ENCODE measurements around the gene SMIM30. TPM values are rescaled to one million over a fixed set of nuclear protein-coding genes. Genes with fewer than 3 reads are reported as not detected.
"Not testable (repeated sequence)": the region's sequence is repeated elsewhere in the genome, so short reads cannot be mapped to it uniquely, and the experiment has no call there.

The SMIM30 gene, protein sequence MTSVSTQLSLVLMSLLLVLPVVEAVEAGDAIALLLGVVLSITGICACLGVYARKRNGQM
- polyA plus RNA-seq (2013, experiment 1 of 2): 85.0 TPM
- 87.6 TPM for polyA plus RNA-seq (2013, experiment 2 of 2)

DNA sequence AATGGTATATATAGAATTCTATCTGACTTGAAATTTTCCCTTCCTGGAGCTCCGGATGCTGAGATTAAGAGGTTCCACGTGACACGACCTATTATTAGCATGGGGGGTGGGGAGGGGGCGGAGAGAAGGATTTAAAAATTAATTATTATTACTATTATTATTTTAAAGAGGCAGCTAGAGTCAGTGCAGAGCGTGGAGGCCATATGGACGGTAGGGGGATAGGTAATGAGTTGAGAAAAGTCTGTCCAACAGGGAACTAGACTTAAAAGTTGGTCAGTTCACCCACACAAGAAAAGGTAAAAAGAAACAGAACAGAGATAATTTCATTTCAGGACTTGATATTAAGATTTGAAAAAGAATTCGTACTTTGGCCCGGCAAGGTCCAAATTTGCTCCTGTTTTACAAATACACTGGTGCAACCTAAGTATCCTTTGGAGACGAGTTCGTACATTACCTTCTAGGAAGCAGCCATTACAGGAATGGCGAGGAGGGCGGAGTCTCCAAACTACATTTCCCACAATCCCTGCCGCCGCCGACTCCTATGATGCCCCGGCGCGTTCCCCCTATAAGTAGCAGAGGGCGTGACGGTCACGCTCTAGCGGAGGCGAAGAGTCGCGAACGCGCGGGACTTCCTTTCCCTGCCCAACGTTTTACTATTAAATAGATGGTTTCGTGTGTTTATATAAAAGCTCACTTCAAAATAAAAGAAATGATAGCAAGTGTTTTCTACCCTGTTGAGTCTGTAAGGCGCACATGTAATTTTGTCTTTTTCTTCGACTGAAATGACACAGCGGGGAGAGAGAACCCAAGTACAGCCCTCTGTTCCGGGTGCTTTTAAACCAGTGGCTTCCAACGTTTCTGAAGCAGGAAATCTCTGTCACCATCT is at the start of gene SMIM30:
SMIM30 (minus strand) TSS at position 481 of the 886 bp plus-strand sequence. CDS start 976 bp downstream, outside the sequence.
- no peaks in the 10 kb centered on the region for H3K9me3 ChIP-seq (replicated peaks in 1 of 2; ENCODE audit: control insufficient read depth in 2 of 2, insufficient read depth in 1 of 2, low read depth in 1 of 2, low read length in 2 of 2)
- peaks cover 5 to 30% of the 10 kb centered on the region in 2 donors for H3K36me3 ChIP-seq (replicated peaks in 1 of 2; ENCODE audit: control insufficient read depth in 2 of 2, insufficient read depth in 2 of 2, low read length in 2 of 2)
- no peak within 1 kb of the TSS for H3K23ac ChIP-seq (ENCODE audit: low read depth, low read length, poor library complexity)
- H3K4ac ChIP-seq (ENCODE audit: low read length): no peak within 1 kb of the TSS
- no peak within 1 kb of the TSS for H2BK120ac ChIP-seq (ENCODE audit: low read depth, low read length)
- H3K9ac ChIP-seq (ENCODE audit: low read depth, low read length, poor library complexity): no peak within 1 kb of the TSS
- H2AK5ac ChIP-seq (ENCODE audit: low read depth, low read length): no peak within 1 kb of the TSS
- no peak within 1 kb of the TSS for H2BK5ac ChIP-seq (ENCODE audit: low read length)
- H3K14ac ChIP-seq (ENCODE audit: low read length): no peak within 1 kb of the TSS
- H3K4me1 ChIP-seq (ENCODE audit: control insufficient read depth in 2 of 2, insufficient read depth in 1 of 2, low read depth in 1 of 2, low read length in 2 of 2): peaks cover 0 to 2% of the 10 kb centered on the region in 2 donors
- peak within 1 kb of the TSS; percentile 75 to 84 for H3K4me3 ChIP-seq (ENCODE audit: low read length in 2 of 2)
- H2BK12ac ChIP-seq (ENCODE audit: low read length): no peak within 1 kb of the TSS
- H2AFZ ChIP-seq (ENCODE audit: low read length): peak within 1 kb of the TSS; percentile 86
- H3K27me3 ChIP-seq (ENCODE audit: control insufficient read depth in 3 of 3, insufficient read depth in 3 of 3, low read depth in 1 of 3, low read length in 3 of 3): no peaks in the 10 kb centered on the region
- no peak within 1 kb of the TSS for H3K18ac ChIP-seq (ENCODE audit: low read length)
- H2BK15ac ChIP-seq (ENCODE audit: low read length): no peak within 1 kb of the TSS
- H3K4me2 ChIP-seq (ENCODE audit: insufficient read depth, low read length, poor library complexity, severe bottlenecking): peak within 1 kb of the TSS; percentile 43
- H3K79me1 ChIP-seq (ENCODE audit: low read depth, low read length): no peaks in the 10 kb centered on the region
- no peak within 1 kb of the TSS for H3K27ac ChIP-seq (replicated peaks; ENCODE audit: low read length)
- no CpG with 5 or more reads among the region's 35 CpGs for WGBS, 2 donors (ENCODE audit: extremely low coverage in 2 of 2, insufficient read length in 2 of 2, insufficient replicate concordance in 1 of 2)
- DNase-seq (ENCODE audit: low spot score): peak; percentile 76
- no peak within 1 kb of the TSS for H4K8ac ChIP-seq (ENCODE audit: low read depth, low read length)
- no peak within 1 kb of the TSS for H4K91ac ChIP-seq (ENCODE audit: low read depth, low read length, poor library complexity)

DNA sequence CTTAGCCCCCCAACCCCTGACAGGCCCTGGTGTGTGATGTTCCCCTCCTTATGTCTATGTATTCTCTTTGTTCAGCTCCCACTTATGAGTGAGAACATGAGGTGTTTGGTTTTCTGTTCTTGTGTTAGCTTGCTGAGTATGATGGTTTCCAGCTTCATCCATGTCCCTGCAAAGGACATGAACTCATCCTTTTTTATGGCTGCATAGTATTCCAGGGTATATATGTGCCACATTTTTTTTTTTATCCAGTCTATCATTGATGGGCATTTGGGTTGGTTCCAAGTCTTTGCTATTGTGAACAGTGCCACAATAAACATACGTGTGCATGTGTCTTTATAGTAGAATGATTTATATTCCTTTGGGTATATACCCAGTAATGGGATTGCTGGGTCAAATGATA is 47.8 kb upstream of the SMIM30 start:
- H3K4me3 ChIP-seq (ENCODE audit: low read length in 2 of 2); H4K91ac ChIP-seq (ENCODE audit: low read depth, low read length, poor library complexity); H3K4ac ChIP-seq (ENCODE audit: low read length); H3K36me3 ChIP-seq (replicated peaks in 1 of 2; ENCODE audit: control insufficient read depth in 2 of 2, insufficient read depth in 2 of 2, low read length in 2 of 2); H3K4me2 ChIP-seq (ENCODE audit: insufficient read depth, low read length, poor library complexity, severe bottlenecking); H3K4me1 ChIP-seq (ENCODE audit: control insufficient read depth in 2 of 2, insufficient read depth in 1 of 2, low read depth in 1 of 2, low read length in 2 of 2); H2BK15ac ChIP-seq (ENCODE audit: low read length); H3K23ac ChIP-seq (ENCODE audit: low read depth, low read length, poor library complexity); H3K18ac ChIP-seq (ENCODE audit: low read length); H2BK5ac ChIP-seq (ENCODE audit: low read length); H2BK12ac ChIP-seq (ENCODE audit: low read length); H3K27me3 ChIP-seq (ENCODE audit: control insufficient read depth in 3 of 3, insufficient read depth in 3 of 3, low read depth in 1 of 3, low read length in 3 of 3); H4K8ac ChIP-seq (ENCODE audit: low read depth, low read length); H3K27ac ChIP-seq (replicated peaks; ENCODE audit: low read length); H2BK120ac ChIP-seq (ENCODE audit: low read depth, low read length); H3K14ac ChIP-seq (ENCODE audit: low read length); H3K9ac ChIP-seq (ENCODE audit: low read depth, low read length, poor library complexity); H3K9me3 ChIP-seq (replicated peaks in 1 of 2; ENCODE audit: control insufficient read depth in 2 of 2, insufficient read depth in 1 of 2, low read depth in 1 of 2, low read length in 2 of 2); H2AFZ ChIP-seq (ENCODE audit: low read length); H3K79me1 ChIP-seq (ENCODE audit: low read depth, low read length); H2AK5ac ChIP-seq (ENCODE audit: low read depth, low read length); DNase-seq (ENCODE audit: low spot score): not testable (repeated sequence)
- no CpG with 5 or more reads among the region's 1 CpG for WGBS, 2 donors (ENCODE audit: extremely low coverage in 2 of 2, insufficient read length in 2 of 2, insufficient replicate concordance in 1 of 2)

DNA sequence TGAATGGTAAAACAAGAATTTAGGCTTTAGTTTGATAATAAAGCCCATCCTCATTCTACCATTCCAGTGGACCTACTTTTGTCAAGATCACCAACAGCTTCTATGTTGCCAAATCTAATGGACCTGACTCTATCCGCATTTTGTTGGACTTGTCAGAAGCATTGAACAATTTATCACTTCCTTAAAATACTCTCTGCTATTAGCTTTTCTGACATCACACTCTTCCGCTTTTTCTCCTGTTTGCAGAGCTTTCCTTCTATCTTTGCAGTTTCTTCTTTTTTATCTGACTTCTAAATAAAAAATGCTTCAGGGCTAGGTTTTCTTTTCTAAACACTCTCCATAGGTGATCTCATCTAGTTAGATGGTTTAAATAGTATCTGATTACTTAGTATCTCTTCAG is 42.7 kb upstream of the SMIM30 start:
- no peak overlapping the region for H3K27ac ChIP-seq (replicated peaks; ENCODE audit: low read length)
- H3K18ac ChIP-seq (ENCODE audit: low read length): no peak overlapping the region
- no CpG with 5 or more reads among the region's 2 CpGs for WGBS, 2 donors (ENCODE audit: extremely low coverage in 2 of 2, insufficient read length in 2 of 2, insufficient replicate concordance in 1 of 2)
- no peak overlapping the region for H4K8ac ChIP-seq (ENCODE audit: low read depth, low read length)
- H2BK12ac ChIP-seq (ENCODE audit: low read length): no peak overlapping the region
- no peak overlapping the region for H2AFZ ChIP-seq (ENCODE audit: low read length)
- no peak overlapping the region for H2BK5ac ChIP-seq (ENCODE audit: low read length)
- H3K27me3 ChIP-seq (ENCODE audit: control insufficient read depth in 3 of 3, insufficient read depth in 3 of 3, low read depth in 1 of 3, low read length in 3 of 3): no peaks in the 10 kb centered on the region
- H2BK120ac ChIP-seq (ENCODE audit: low read depth, low read length): no peak overlapping the region
- H3K4me1 ChIP-seq (ENCODE audit: control insufficient read depth in 2 of 2, insufficient read depth in 1 of 2, low read depth in 1 of 2, low read length in 2 of 2): no peaks in the 10 kb centered on the region
- no peak overlapping the region for H2BK15ac ChIP-seq (ENCODE audit: low read length)
- no peak overlapping the region for H3K23ac ChIP-seq (ENCODE audit: low read depth, low read length, poor library complexity)
- H4K91ac ChIP-seq (ENCODE audit: low read depth, low read length, poor library complexity): no peak overlapping the region
- H3K4me3 ChIP-seq (ENCODE audit: low read length in 2 of 2): no peak overlapping the region
- no peaks in the 10 kb centered on the region for H3K79me1 ChIP-seq (ENCODE audit: low read depth, low read length)
- DNase-seq (ENCODE audit: low spot score): no peak
- H3K4me2 ChIP-seq (ENCODE audit: insufficient read depth, low read length, poor library complexity, severe bottlenecking): no peak overlapping the region
- no peak overlapping the region for H3K14ac ChIP-seq (ENCODE audit: low read length)
- H3K36me3 ChIP-seq (replicated peaks in 1 of 2; ENCODE audit: control insufficient read depth in 2 of 2, insufficient read depth in 2 of 2, low read length in 2 of 2): no peaks in the 10 kb centered on the region
- no peak overlapping the region for H2AK5ac ChIP-seq (ENCODE audit: low read depth, low read length)
- H3K9me3 ChIP-seq (replicated peaks in 1 of 2; ENCODE audit: control insufficient read depth in 2 of 2, insufficient read depth in 1 of 2, low read depth in 1 of 2, low read length in 2 of 2): no peaks in the 10 kb centered on the region
- H3K4ac ChIP-seq (ENCODE audit: low read length): no peak overlapping the region
- H3K9ac ChIP-seq (ENCODE audit: low read depth, low read length, poor library complexity): no peak overlapping the region

DNA sequence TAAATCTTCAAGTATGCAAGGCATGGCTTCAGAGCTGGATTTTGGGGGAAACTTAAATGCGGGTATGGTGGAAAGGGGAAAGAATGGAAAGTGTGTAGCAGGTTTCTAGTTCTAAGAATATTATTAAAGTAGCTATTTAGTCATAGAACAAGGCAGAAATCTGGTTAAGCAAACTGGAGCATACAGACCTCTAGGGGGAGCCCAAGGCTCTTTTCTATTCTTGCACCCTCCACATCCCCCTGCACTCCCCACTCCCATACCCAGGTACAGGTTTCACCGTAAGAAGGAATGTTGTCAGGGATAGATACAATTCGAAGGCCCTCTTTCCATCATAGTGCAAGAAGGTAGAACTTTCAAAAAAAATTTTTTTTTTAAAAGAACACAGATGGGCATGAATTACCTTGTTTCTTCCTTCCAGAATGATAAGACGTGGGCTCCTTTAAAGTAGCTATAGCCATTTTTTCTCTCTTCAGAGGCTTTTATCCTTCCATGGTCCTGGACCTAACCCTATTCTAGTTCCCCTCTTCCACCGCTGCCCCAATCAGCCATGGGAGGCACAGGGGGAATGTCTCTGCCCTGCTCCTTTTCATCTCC is 41.5 kb upstream of the SMIM30 start:
- no peak overlapping the region for H3K9ac ChIP-seq (ENCODE audit: low read depth, low read length, poor library complexity)
- H3K4ac ChIP-seq (ENCODE audit: low read length): no peak overlapping the region
- no peak overlapping the region for H3K23ac ChIP-seq (ENCODE audit: low read depth, low read length, poor library complexity)
- H2AFZ ChIP-seq (ENCODE audit: low read length): no peak overlapping the region
- H3K36me3 ChIP-seq (replicated peaks in 1 of 2; ENCODE audit: control insufficient read depth in 2 of 2, insufficient read depth in 2 of 2, low read length in 2 of 2): no peaks in the 10 kb centered on the region
- no peaks in the 10 kb centered on the region for H3K79me1 ChIP-seq (ENCODE audit: low read depth, low read length)
- H3K27me3 ChIP-seq (ENCODE audit: control insufficient read depth in 3 of 3, insufficient read depth in 3 of 3, low read depth in 1 of 3, low read length in 3 of 3): no peaks in the 10 kb centered on the region
- H2AK5ac ChIP-seq (ENCODE audit: low read depth, low read length): no peak overlapping the region
- H2BK5ac ChIP-seq (ENCODE audit: low read length): no peak overlapping the region
- H3K9me3 ChIP-seq (replicated peaks in 1 of 2; ENCODE audit: control insufficient read depth in 2 of 2, insufficient read depth in 1 of 2, low read depth in 1 of 2, low read length in 2 of 2): no peaks in the 10 kb centered on the region
- DNase-seq (ENCODE audit: low spot score): peak; percentile 29
- no peak overlapping the region for H4K91ac ChIP-seq (ENCODE audit: low read depth, low read length, poor library complexity)
- H2BK15ac ChIP-seq (ENCODE audit: low read length): no peak overlapping the region
- H2BK12ac ChIP-seq (ENCODE audit: low read length): no peak overlapping the region
- no peak overlapping the region for H3K14ac ChIP-seq (ENCODE audit: low read length)
- no peak overlapping the region for H2BK120ac ChIP-seq (ENCODE audit: low read depth, low read length)
- H4K8ac ChIP-seq (ENCODE audit: low read depth, low read length): no peak overlapping the region
- H3K18ac ChIP-seq (ENCODE audit: low read length): no peak overlapping the region
- H3K4me1 ChIP-seq (ENCODE audit: control insufficient read depth in 2 of 2, insufficient read depth in 1 of 2, low read depth in 1 of 2, low read length in 2 of 2): no peaks in the 10 kb centered on the region
- H3K27ac ChIP-seq (replicated peaks; ENCODE audit: low read length): no peak overlapping the region
- no CpG with 5 or more reads among the region's 5 CpGs for WGBS, 2 donors (ENCODE audit: extremely low coverage in 2 of 2, insufficient read length in 2 of 2, insufficient replicate concordance in 1 of 2)
- H3K4me3 ChIP-seq (ENCODE audit: low read length in 2 of 2): no peak overlapping the region
- no peak overlapping the region for H3K4me2 ChIP-seq (ENCODE audit: insufficient read depth, low read length, poor library complexity, severe bottlenecking)

Measured in neuronal stem cell (in vitro differentiated cells).